ENCODE data around the gene CDH15.
A peak's percentile ranks its signal among the peaks of the same experiment; 100 is the strongest.

Gene CDH15

DNA sequence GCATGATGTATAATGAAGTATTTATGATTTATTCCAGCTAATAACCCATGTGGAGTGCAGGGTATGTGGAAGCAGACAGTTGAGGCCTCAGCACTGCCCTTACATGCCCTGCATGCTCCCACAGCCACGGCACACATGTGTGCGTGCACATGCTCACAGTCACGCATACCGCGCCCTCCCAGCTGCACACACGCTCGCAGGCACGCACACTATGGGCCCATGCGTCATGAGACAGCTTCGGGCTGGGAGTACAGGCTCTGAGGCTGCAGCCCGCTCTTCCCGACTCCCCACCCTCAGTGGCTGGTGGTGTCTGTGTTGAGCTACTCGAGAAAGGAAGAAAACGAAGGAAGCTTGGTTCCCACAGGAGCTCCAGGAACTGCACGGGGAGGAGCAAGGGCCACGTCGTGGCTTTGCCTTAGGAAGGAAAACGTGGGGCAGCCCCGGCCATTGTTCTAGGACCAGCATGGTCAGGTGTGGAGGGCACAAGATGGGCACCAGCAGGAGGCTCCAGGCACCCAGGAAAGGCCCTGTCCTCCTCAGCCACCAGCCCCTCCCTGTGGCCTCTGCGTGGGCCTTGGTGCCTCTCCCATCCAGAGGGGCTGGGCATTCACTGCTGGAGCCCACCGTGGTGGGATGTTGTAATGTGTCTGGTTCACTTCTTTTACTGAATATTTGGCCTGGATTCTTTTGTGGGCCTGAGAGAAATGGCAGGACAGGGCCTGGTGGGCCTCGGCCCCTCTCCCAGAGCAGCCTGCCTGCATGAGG lies 27.5 kb upstream of the CDH15 start:
- Mint-ChIP-seq H3K9me3 (no peaks in the 10 kb centered on the region), H3K36me3 (ENCODE audit: insufficient read depth) (peaks cover 9% of the 10 kb centered on the region), H3K4me3 (no peak overlapping the region), H3K4me1 (no peaks in the 10 kb centered on the region), H3K27me3 (no peaks in the 10 kb centered on the region), H3K27ac (ENCODE audit: low read depth) (no peak overlapping the region)
- DNase-seq (ENCODE audit: low spot score in 2 of 2) = no peak
- no peak for ATAC-seq (replicated peaks; ENCODE audit: extremely low read depth, poor library complexity, severe bottlenecking)

DNA sequence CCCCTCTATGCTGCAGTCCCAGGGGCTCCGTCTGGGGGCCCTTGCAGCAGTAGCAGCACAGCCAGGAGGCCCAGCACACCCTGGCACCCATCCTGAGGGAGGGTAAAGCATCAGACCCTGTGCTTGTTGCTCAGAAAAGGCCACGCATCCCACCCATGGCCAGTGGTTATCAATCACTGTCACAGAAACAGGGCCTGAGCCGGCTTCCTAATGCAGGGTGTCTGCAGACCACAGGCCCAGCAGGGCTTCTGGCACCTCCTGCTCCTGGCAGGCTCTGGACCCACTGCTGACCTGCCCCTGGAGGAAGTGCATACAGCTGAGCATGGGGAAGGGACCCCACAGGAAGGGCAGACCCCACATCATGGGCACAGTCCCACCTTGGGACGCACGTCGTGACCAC lies 26.9 kb upstream of the CDH15 start:
- Mint-ChIP-seq H3K27ac (ENCODE audit: low read depth) (no peak overlapping the region), H3K27me3 (no peaks in the 10 kb centered on the region), H3K36me3 (ENCODE audit: insufficient read depth) (peaks cover 7% of the 10 kb centered on the region), H3K4me1 (no peaks in the 10 kb centered on the region), H3K9me3 (no peaks in the 10 kb centered on the region), H3K4me3 (no peak overlapping the region)
- no peak for DNase-seq (ENCODE audit: low spot score in 2 of 2)
- ATAC-seq (replicated peaks; ENCODE audit: extremely low read depth, poor library complexity, severe bottlenecking) = no peak

DNA sequence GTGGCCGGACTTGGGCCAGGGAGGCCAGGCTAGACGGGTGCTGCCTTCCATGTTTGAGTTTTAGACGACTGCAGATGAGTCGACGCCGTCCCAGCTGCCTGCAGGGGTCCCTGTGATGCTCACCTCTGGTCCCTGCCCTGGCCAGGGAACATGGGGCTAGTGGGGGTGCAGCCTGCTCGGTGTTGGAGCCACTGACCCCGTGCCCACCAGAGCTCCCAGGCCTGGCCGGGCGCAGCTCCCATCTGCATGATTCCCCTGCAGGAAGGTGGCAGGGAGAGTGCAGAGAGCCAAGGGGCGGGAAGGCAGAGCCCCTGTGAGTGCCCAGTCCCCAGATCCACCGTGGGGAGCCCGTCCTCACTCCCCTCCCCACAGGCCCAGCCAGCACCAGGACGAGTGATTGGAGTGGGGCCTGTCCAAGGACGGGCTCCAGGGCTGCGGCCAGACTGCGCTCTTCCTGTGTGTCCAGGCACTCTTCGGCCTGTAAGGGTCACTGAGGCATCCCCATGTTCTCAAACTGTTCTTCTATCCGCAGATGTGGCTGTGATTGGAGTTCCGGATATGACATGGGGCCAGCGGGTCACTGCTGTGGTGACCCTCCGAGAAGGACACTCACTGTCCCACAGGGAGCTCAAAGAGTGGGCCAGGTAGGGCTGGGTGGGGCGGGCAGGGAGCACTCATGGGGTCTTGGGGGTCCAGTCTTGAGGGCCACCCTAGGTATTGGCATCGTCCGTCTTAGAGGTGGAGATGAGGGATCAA lies 26.0 kb upstream of the CDH15 start:
- Mint-ChIP-seq H3K36me3 (ENCODE audit: insufficient read depth) (peaks cover 7% of the 10 kb centered on the region), H3K27ac (ENCODE audit: low read depth) (no peak overlapping the region), H3K27me3 (no peaks in the 10 kb centered on the region), H3K9me3 (no peaks in the 10 kb centered on the region), H3K4me1 (no peaks in the 10 kb centered on the region), H3K4me3 (no peak overlapping the region)
- no peak for DNase-seq (ENCODE audit: low spot score in 2 of 2)
- ATAC-seq (replicated peaks; ENCODE audit: extremely low read depth, poor library complexity, severe bottlenecking) = no peak

DNA sequence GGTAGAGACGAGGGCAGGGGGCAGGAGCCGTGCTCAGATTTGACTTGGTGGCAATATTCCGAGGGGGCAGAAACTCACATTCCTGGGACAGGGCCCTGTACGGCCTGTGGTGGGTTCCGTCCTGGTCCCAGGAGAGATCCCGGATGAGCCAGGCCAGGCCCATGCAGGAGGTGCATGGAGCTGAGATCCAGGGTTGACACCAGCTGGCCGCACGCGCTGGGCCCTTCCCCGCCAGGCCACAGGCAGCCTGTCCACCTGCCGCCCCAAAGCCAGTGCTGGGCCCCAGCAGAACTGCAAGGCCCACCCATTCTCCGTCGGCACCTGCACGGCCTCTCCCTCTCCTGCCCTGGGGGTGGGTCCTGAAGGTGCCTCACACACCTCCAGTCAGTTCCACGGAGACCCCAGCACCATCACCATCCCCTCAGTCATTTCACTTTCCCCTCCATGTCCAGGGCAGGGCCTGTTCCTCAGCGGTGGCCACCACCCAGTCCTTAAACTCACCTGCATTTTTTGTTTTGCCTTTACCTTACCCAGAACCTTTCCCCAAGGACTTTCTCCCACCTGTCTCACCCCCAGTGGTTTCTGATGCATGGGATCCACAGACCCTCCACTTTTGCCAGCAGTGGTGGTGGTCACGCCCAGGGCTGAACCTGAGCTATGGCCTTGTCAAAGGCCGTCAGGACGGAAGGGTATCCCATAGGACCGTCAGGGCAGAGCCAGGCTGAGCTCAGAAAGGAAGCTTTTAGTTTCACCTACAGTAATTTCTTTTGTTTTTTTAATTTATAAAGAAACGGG lies 25.1 kb upstream of the CDH15 start:
- no peak overlapping the region for H3K4me3 Mint-ChIP-seq
- H3K4me1 Mint-ChIP-seq = no peaks in the 10 kb centered on the region
- ATAC-seq (replicated peaks; ENCODE audit: extremely low read depth, poor library complexity, severe bottlenecking) (no peak), DNase-seq (ENCODE audit: low spot score in 2 of 2) (no peak)
- H3K27me3 Mint-ChIP-seq = no peaks in the 10 kb centered on the region
- H3K9me3 Mint-ChIP-seq = no peaks in the 10 kb centered on the region
- peak overlapping the region; percentile 67 for H3K27ac Mint-ChIP-seq (ENCODE audit: low read depth)
- H3K36me3 Mint-ChIP-seq (ENCODE audit: insufficient read depth) = peaks cover 9% of the 10 kb centered on the region

DNA sequence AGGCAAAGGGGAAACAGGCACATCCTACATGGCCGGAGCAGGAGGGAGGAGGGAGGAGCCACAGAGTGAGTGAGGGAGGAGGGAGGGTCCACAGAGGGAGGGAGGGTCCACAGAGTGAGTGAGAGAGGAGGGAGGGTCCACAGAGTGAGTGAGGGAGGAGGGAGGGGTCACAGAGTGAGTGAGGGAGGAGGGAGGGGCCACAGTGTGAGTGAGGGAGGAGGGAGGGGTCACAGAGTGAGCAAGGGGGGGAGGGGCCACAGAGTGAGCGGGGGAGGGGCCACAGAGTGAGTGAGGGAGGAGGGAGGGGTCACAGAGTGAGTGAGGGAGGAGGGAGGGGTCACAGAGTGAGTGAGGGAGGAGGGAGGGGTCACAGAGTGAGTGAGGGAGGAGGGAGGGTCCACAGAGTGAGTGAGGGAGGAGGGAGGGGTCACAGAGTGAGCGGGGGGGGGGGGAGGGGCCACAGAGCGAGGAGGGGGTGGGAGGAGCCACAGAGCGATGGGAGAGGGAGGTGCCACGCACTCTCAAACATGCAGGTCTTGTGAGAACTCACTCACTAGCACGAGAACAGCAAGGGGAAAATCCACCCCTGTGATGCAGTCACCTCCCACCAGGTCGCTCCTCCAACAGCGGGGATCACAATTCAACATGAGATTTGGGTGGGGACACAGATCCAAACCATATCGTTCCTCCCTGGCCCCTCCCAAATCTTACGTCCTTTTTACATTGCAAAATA lies 24.3 kb upstream of the CDH15 start:
- no peaks in the 10 kb centered on the region for H3K9me3 Mint-ChIP-seq
- no peak overlapping the region for H3K27ac Mint-ChIP-seq (ENCODE audit: low read depth)
- H3K27me3 Mint-ChIP-seq = no peaks in the 10 kb centered on the region
- no peaks in the 10 kb centered on the region for H3K4me1 Mint-ChIP-seq
- ATAC-seq (replicated peaks; ENCODE audit: extremely low read depth, poor library complexity, severe bottlenecking) (no peak), DNase-seq (ENCODE audit: low spot score in 2 of 2) (no peak)
- no peak overlapping the region for H3K4me3 Mint-ChIP-seq
- H3K36me3 Mint-ChIP-seq (ENCODE audit: insufficient read depth) = peaks cover 10% of the 10 kb centered on the region

DNA sequence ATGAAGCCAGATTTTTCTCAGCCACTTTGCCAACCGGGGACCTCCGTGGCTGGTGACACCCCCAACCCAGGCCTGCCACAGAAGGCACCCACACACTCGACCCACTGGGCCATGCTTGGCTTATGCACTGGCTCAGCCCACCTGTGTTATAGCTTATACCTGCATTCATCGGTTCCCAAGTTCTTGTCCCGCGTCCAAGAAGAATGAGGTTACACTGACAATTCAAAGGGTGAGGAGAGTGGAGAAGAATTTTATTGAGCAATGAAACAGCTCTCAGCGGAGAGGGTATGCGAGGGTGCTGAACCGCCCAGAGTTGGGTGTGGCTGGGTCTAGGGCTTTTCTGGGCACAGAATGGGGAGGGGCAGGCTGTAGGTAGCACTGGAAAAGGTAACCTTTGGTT lies 22.2 kb upstream of the CDH15 start:
- DNase-seq (ENCODE audit: low spot score in 2 of 2) (no peak), ATAC-seq (replicated peaks; ENCODE audit: extremely low read depth, poor library complexity, severe bottlenecking) (no peak)
- Mint-ChIP-seq H3K27me3 (no peaks in the 10 kb centered on the region), H3K27ac (ENCODE audit: low read depth) (peak overlapping the region; percentile 18), H3K9me3 (no peaks in the 10 kb centered on the region), H3K4me3 (no peak overlapping the region), H3K36me3 (ENCODE audit: insufficient read depth) (peaks cover 10% of the 10 kb centered on the region), H3K4me1 (no peaks in the 10 kb centered on the region)

DNA sequence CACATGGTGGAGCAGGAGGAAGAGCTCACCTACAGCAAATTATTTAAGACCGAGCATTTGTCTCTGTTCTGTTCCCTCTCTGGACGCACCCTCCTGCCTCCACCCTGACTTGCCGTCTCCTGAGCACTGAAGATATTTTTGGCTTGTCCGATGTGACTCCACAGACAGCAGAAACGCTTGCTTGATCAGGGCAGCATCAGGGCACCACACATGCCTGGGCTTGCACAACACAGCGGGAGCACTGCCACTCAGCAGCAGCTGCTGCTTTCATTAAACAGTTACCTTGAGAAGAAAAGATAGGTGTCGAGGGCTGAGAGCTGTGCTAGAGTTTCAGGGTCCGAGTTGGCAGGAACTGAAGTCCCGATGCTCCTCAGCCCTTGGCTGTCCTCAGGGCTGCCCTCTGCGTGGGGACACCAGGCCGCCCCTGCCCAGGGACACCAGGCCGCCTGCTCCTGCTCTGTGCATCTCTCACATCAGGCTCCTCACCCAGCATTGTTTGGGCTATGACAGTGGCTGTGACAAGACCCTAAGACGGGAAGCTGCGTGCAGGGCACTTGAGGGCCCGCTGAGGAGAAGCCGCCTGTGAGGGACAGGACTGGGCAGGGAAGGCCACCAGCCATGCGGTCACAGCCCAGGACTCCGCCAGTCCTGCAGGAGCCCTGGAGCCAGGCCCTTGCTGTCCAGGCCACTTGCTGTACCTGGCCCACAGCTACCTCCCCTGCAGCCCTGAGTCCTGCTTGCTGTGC lies 21.3 kb upstream of the CDH15 start:
- ATAC-seq (replicated peaks; ENCODE audit: extremely low read depth, poor library complexity, severe bottlenecking) (no peak), DNase-seq (ENCODE audit: low spot score in 2 of 2) (no peak)
- Mint-ChIP-seq H3K4me1 (no peaks in the 10 kb centered on the region), H3K27me3 (no peaks in the 10 kb centered on the region), H3K9me3 (no peaks in the 10 kb centered on the region), H3K27ac (ENCODE audit: low read depth) (no peak overlapping the region), H3K4me3 (no peak overlapping the region), H3K36me3 (ENCODE audit: insufficient read depth) (peaks cover 10% of the 10 kb centered on the region)

DNA sequence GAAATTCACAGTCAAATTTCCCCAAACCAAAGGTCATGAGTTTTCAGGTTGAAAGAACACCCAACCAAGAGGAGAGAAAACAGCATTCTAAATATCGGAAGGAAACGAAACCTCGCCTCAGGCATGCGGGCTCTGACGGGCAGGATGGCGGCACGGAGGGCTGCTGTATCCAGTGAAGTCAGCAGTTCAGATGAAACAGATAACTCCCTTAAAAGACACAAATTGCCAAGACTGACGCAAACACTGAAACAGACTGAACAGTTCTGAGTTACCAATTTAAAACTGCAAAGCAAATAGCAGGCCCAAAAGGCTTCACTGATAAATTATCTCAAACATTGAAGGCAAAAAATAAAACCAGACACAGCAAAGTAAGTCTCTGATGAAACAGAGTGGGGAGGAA lies 20.6 kb upstream of the CDH15 start:
- no peaks in the 10 kb centered on the region for H3K4me1 Mint-ChIP-seq
- H3K9me3 Mint-ChIP-seq = no peaks in the 10 kb centered on the region
- no peak overlapping the region for H3K4me3 Mint-ChIP-seq
- no peak for ATAC-seq (replicated peaks; ENCODE audit: extremely low read depth, poor library complexity, severe bottlenecking)
- no peak for DNase-seq (ENCODE audit: low spot score in 2 of 2)
- peaks cover 10% of the 10 kb centered on the region for H3K36me3 Mint-ChIP-seq (ENCODE audit: insufficient read depth)
- no peak overlapping the region for H3K27ac Mint-ChIP-seq (ENCODE audit: low read depth)
- H3K27me3 Mint-ChIP-seq = no peaks in the 10 kb centered on the region

DNA sequence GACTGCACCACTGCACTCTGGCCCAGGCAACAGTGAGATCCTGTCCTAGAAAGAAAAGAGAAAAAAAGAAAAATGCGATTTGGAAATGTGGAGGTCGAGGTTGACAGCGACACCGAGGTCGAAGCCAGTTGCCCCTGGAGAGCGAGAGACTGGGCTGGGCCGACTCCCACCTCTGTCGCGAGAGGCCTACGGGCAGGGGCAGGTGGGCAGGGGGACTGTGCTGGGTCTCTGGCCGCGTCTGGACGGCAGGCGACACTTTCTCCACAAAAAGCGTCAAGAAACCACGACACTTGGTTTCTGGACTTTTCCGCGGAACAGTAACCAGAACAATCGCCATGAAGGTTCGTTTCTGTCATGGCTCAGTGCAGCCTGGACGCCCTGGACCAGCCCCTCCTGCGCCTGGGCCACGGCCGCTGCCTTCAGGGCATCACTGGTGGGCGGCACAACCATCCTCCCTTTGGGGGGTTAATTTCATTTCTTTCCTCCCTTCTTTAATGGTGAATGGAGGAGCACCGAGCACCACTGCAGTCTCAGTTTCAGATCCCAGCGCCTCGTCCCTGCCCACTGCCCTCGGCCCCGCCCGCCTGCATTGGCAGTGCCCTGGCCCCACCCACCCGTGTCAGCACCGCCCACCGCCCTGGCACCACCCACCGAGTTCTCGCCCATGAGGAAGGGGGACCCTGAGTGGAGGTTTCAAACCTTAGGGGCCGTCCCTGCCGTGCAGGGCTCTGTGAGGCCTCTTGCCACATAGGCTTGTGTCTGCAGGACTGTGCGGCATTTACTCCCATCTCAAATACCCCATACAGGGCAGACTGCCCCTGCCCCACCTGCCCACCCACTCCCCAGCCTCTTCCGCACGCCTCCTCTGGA lies 18.5 kb upstream of the CDH15 start:
- Mint-ChIP-seq H3K4me1 (no peaks in the 10 kb centered on the region), H3K36me3 (ENCODE audit: insufficient read depth) (peaks cover 5% of the 10 kb centered on the region), H3K4me3 (no peak overlapping the region), H3K27me3 (no peaks in the 10 kb centered on the region), H3K9me3 (no peaks in the 10 kb centered on the region), H3K27ac (ENCODE audit: low read depth) (no peak overlapping the region)
- no peak for ATAC-seq (replicated peaks; ENCODE audit: extremely low read depth, poor library complexity, severe bottlenecking)
- no peak for DNase-seq (ENCODE audit: low spot score in 2 of 2)

DNA sequence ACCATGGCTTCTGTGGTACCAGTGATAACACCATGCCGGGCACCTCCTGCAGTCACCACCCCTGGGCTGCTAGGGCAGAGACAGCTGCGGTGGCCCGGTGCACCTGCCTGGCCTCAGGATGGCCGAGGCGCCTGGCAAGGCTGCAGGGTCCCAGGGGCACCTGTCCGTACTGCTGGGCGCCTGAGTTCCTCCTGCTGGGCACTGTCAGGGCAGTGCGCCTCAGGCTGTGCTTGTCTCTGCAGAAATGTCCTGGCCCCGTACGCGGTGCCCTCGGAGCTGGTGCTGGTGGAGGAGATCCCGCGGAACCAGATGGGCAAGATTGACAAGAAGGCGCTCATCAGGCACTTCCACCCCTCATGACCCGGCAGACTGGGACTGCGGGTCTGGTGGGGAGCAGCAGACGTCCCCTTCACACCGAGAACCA lies 17.7 kb upstream of the CDH15 start:
- no peaks in the 10 kb centered on the region for H3K27me3 Mint-ChIP-seq
- H3K4me1 Mint-ChIP-seq = no peaks in the 10 kb centered on the region
- H3K9me3 Mint-ChIP-seq = no peaks in the 10 kb centered on the region
- H3K4me3 Mint-ChIP-seq = no peak overlapping the region
- ATAC-seq (replicated peaks; ENCODE audit: extremely low read depth, poor library complexity, severe bottlenecking) (no peak), DNase-seq (ENCODE audit: low spot score in 2 of 2) (no peak)
- H3K36me3 Mint-ChIP-seq (ENCODE audit: insufficient read depth) = peaks cover 5% of the 10 kb centered on the region
- no peak overlapping the region for H3K27ac Mint-ChIP-seq (ENCODE audit: low read depth)
